Astrocyte (in vitro differentiated cells and primary cell): Measurements from ENCODE around the gene SCGB1C1. TPM values are rescaled to one million over a fixed set of nuclear protein-coding genes. Genes with fewer than 3 reads are reported as not detected.

Source experiments
- DNase-seq: peaks from one replicate; pipeline ENCODE4 v3.0.0-alpha.2; 2010; ENCODE audit warnings: low read depth
- FAIRE-seq: peaks from 2 replicates; lab custom pipeline; 2011; peaks lifted over from hg19 to GRCh38; lab: Jason Lieb, UNC
- H2AFZ ChIP-seq: 2 replicates; pipeline ENCODE4 v1.6.0; 2012; ENCODE audit warnings: low read depth, low read length, inconsistent platforms
- H3K27ac ChIP-seq: 2 replicates; pipeline ENCODE4 v1.5.1; 2011; ENCODE audit warnings: low read depth, low read length, inconsistent platforms
- H3K27me3 ChIP-seq: 2 replicates; pipeline ENCODE4 v1.6.0; 2011; ENCODE audit warnings: low read length, inconsistent platforms; ENCODE audit not compliant: insufficient read depth
- H3K36me3 ChIP-seq: 2 replicates; pipeline ENCODE4 v1.5.1; 2011; ENCODE audit warnings: low read length, inconsistent platforms; ENCODE audit not compliant: insufficient read depth
- H3K4me1 ChIP-seq: 2 replicates; pipeline ENCODE4 v1.5.1; 2011; ENCODE audit warnings: low read length, inconsistent platforms; ENCODE audit not compliant: insufficient read depth
- H3K4me2 ChIP-seq: 2 replicates; pipeline ENCODE4 v1.6.0; 2012; ENCODE audit warnings: low read length, inconsistent platforms
- H3K4me3 ChIP-seq: 2 replicates; pipeline ENCODE4 v1.5.1; 2011; ENCODE audit warnings: low read depth, mild to moderate bottlenecking, low read length, inconsistent platforms; ENCODE audit not compliant: insufficient read depth
- H3K79me2 ChIP-seq: 2 replicates; pipeline ENCODE4 v1.6.0; 2012; ENCODE audit warnings: mild to moderate bottlenecking, low read length, inconsistent platforms; ENCODE audit not compliant: insufficient read depth
- H3K9ac ChIP-seq: 2 replicates; pipeline ENCODE4 v1.6.0; 2012; ENCODE audit warnings: mild to moderate bottlenecking, low read length, inconsistent platforms
- H3K9me3 ChIP-seq: 2 replicates; pipeline ENCODE4 v1.5.1; 2012; ENCODE audit warnings: low read depth, mild to moderate bottlenecking, low read length, inconsistent platforms; ENCODE audit not compliant: insufficient read depth
- H4K20me1 ChIP-seq: 2 replicates; pipeline ENCODE4 v1.6.0; 2012; ENCODE audit warnings: low read length, inconsistent platforms; ENCODE audit not compliant: insufficient read depth
- H3K27ac Mint-ChIP-seq: one replicate; pipeline ENCODE4 v1.8.0; 2021; ENCODE audit warnings: mild to moderate bottlenecking, mixed read lengths; ENCODE audit not compliant: unreplicated experiment
- H3K27me3 Mint-ChIP-seq: one replicate; pipeline ENCODE4 v1.8.0; 2021; ENCODE audit warnings: low read depth, mixed read lengths; ENCODE audit not compliant: unreplicated experiment
- H3K36me3 Mint-ChIP-seq: one replicate; pipeline ENCODE4 v1.8.0; 2021; ENCODE audit warnings: low read depth, mixed read lengths; ENCODE audit not compliant: unreplicated experiment
- H3K4me1 Mint-ChIP-seq: one replicate; pipeline ENCODE4 v1.8.0; 2021; ENCODE audit warnings: low read depth, mixed read lengths; ENCODE audit not compliant: unreplicated experiment
- H3K4me3 Mint-ChIP-seq: one replicate; pipeline ENCODE4 v1.8.0; 2021; ENCODE audit warnings: mild to moderate bottlenecking, moderate library complexity, mixed read lengths; ENCODE audit not compliant: unreplicated experiment
- H3K9me3 Mint-ChIP-seq: one replicate; pipeline ENCODE4 v1.8.0; 2021; ENCODE audit warnings: mild to moderate bottlenecking, mixed read lengths; ENCODE audit not compliant: unreplicated experiment
- EZH2 ChIP-seq: IDR thresholded peaks from 2 replicates; pipeline ENCODE4 v1.6.1; 2012; ENCODE audit warnings: mild to moderate bottlenecking, low read length, inconsistent platforms; ENCODE audit not compliant: insufficient read depth
- total RNA-seq: library from RNA; stranded (reverse); gene quantifications from 2 replicates; pipeline ENCODE4 v1.2.1, GENCODE V29; 2021
- TF ChIP-seq, protein P1 (sequence below): IDR thresholded peaks from 2 replicates; pipeline ENCODE4 v1.5.1; 2011; ENCODE audit warnings: low read depth, mild to moderate bottlenecking, inconsistent platforms, low read length, moderate library complexity; ENCODE audit not compliant: insufficient read depth

The SCGB1C1 gene
- total RNA-seq, 1 donor from 2014 or later = not detected

DNA sequence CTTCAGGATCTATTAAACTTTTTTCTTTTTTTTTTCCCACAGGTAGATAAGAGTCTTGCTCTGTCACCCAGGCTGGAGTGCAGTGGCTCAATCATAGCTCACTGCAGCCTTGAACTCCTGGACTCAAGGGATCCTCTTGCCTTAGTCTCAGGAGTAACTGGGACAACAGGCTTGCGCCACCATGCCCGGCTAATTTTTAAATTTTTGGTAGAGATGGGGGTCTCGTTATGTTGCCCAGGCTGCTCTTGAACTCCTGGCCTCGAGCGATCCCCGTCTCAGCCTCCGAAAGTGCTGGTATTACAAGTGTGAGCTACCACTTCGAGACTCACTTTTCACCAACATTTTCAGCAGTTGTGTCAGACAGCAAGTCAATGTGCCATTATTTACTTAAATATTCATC lies 42.3 kb downstream of the SCGB1C1 start:
- H3K4me3 Mint-ChIP-seq = peak overlapping the region; percentile 91
- H3K4me1 Mint-ChIP-seq = peaks cover 11% of the 10 kb centered on the region
- no peaks in the 10 kb centered on the region for H3K36me3 ChIP-seq
- peaks cover 41% of the 10 kb centered on the region for H3K79me2 ChIP-seq
- H3K9me3 ChIP-seq = no peaks in the 10 kb centered on the region
- no peaks in the 10 kb centered on the region for H3K27me3 ChIP-seq
- no peak overlapping the region for H3K27ac ChIP-seq
- H4K20me1 ChIP-seq = peaks cover 26% of the 10 kb centered on the region
- H3K9ac ChIP-seq = peak overlapping the region; percentile 80
- H3K4me2 ChIP-seq = peak overlapping the region; percentile 90
- H3K4me3 ChIP-seq = peak overlapping the region; percentile 81
- DNase-seq (no peak), FAIRE-seq (no peak)
- peak overlapping the region; percentile 38 for H3K27ac Mint-ChIP-seq
- H2AFZ ChIP-seq = no peak overlapping the region
- H3K27me3 Mint-ChIP-seq = no peaks in the 10 kb centered on the region
- no peaks in the 10 kb centered on the region for H3K9me3 Mint-ChIP-seq
- H3K36me3 Mint-ChIP-seq = peaks cover 7% of the 10 kb centered on the region
- TF ChIP-seq, protein P1, sequence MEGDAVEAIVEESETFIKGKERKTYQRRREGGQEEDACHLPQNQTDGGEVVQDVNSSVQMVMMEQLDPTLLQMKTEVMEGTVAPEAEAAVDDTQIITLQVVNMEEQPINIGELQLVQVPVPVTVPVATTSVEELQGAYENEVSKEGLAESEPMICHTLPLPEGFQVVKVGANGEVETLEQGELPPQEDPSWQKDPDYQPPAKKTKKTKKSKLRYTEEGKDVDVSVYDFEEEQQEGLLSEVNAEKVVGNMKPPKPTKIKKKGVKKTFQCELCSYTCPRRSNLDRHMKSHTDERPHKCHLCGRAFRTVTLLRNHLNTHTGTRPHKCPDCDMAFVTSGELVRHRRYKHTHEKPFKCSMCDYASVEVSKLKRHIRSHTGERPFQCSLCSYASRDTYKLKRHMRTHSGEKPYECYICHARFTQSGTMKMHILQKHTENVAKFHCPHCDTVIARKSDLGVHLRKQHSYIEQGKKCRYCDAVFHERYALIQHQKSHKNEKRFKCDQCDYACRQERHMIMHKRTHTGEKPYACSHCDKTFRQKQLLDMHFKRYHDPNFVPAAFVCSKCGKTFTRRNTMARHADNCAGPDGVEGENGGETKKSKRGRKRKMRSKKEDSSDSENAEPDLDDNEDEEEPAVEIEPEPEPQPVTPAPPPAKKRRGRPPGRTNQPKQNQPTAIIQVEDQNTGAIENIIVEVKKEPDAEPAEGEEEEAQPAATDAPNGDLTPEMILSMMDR = no peak
- no peak for TF ChIP-seq EZH2
- H3K4me1 ChIP-seq = peaks cover 3% of the 10 kb centered on the region

DNA sequence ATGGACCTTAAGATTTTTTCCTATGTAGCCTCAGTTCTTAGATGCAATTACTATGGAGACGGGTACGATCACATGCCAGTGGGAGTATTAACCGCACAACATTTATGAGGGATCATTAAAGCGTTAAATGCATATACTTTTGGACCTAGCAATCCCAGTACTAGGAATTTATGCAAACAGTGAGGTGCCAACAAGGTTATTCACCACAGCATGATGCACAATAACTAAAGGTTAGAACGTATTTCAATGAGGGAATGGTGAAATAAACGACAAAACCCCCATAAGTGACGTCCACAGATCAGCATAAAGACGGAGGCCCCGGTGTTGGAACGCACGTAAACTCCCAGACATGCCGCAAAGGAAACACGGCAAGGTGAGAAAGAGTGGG lies 42.7 kb downstream of the SCGB1C1 start:
- Histone ChIP-seq H3K27me3 (no peaks in the 10 kb centered on the region), H3K79me2 (peaks cover 46% of the 10 kb centered on the region), H2AFZ (peak overlapping the region; percentile 86), H4K20me1 (peaks cover 28% of the 10 kb centered on the region), H3K4me2 (peak overlapping the region; percentile 90), H3K27ac (peak overlapping the region; percentile 57), H3K9me3 (no peaks in the 10 kb centered on the region), H3K4me3 (peak overlapping the region; percentile 81), H3K4me1 (peaks cover 3% of the 10 kb centered on the region), H3K36me3 (no peaks in the 10 kb centered on the region), H3K9ac (peak overlapping the region; percentile 80)
- no peaks in the 10 kb centered on the region for H3K27me3 Mint-ChIP-seq
- peak overlapping the region; percentile 91 for H3K4me3 Mint-ChIP-seq
- DNase-seq (no peak), FAIRE-seq (no peak)
- H3K36me3 Mint-ChIP-seq = peaks cover 7% of the 10 kb centered on the region
- H3K27ac Mint-ChIP-seq = peak overlapping the region; percentile 38
- peaks cover 11% of the 10 kb centered on the region for H3K4me1 Mint-ChIP-seq
- no peaks in the 10 kb centered on the region for H3K9me3 Mint-ChIP-seq
- TF ChIP-seq, protein P1 = no peak
- no peak for TF ChIP-seq EZH2

DNA sequence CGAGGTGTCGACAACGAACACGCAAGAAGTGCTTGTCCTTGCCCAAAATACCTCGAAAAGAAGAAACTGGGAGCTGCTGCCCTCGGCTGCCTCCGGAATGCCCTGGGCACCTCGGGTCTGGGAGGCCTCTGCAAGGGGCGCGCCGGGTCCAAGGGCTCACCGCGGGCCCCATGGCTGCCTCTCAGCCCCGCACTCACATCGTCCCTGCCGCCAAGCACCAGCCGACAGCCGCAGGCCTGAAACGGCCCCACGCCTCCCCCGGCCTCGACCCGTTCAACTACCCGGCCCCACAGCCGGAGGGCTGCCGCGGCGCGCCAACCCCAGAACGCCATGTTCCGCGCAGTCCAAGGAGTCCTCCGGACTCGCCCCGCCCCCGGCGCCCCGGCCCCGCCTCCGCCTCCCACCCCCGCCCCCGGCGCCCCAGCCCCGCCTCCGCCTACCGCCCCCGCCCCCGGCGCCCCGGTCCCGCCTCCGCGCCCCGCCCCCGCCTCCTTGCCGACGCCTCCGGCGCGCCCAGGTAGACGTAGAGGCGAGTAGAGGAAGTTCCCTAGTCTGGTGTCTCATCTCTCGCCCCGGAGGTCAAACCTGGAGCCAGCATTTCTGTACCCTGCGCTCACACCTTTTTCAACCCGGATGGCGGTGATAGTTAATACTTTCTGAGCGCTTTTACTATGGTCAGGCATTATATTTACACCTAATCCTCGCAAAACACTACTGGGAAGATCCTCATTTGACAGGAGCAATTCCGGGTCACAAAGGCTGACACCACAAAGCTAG lies 43.3 kb downstream of the SCGB1C1 start, which contains the start of gene SIRT3:
SIRT3 (minus strand) TSS at position 346 of the 777 bp plus-strand sequence; CDS start at position 332, 14 bp downstream.
- DNase-seq = peak; percentile 56
- Histone ChIP-seq H3K79me2 (peaks cover 48% of the 10 kb centered on the region), H3K4me2 (peak within 1 kb of the TSS; percentile 96), H3K4me1 (peaks cover 3% of the 10 kb centered on the region), H3K27ac (peak within 1 kb of the TSS; percentile 84), H3K27me3 (no peaks in the 10 kb centered on the region), H4K20me1 (peaks cover 32% of the 10 kb centered on the region), H2AFZ (peak within 1 kb of the TSS; percentile 86), H3K9ac (peak within 1 kb of the TSS; percentile 97), H3K36me3 (no peaks in the 10 kb centered on the region), H3K9me3 (no peaks in the 10 kb centered on the region), H3K4me3 (peak within 1 kb of the TSS; percentile 95)
- peak within 1 kb of the TSS; percentile 97 for H3K27ac Mint-ChIP-seq
- no peaks in the 10 kb centered on the region for H3K9me3 Mint-ChIP-seq
- peaks cover 7% of the 10 kb centered on the region for H3K36me3 Mint-ChIP-seq
- peak within 1 kb of the TSS; percentile 95 for H3K4me3 Mint-ChIP-seq
- no peaks in the 10 kb centered on the region for H3K27me3 Mint-ChIP-seq
- no peak for FAIRE-seq
- no peak for TF ChIP-seq EZH2
- TF ChIP-seq, protein P1 = no peak
- H3K4me1 Mint-ChIP-seq = peaks cover 11% of the 10 kb centered on the region
